ENCODE data around the gene CDR2L.

DNA sequence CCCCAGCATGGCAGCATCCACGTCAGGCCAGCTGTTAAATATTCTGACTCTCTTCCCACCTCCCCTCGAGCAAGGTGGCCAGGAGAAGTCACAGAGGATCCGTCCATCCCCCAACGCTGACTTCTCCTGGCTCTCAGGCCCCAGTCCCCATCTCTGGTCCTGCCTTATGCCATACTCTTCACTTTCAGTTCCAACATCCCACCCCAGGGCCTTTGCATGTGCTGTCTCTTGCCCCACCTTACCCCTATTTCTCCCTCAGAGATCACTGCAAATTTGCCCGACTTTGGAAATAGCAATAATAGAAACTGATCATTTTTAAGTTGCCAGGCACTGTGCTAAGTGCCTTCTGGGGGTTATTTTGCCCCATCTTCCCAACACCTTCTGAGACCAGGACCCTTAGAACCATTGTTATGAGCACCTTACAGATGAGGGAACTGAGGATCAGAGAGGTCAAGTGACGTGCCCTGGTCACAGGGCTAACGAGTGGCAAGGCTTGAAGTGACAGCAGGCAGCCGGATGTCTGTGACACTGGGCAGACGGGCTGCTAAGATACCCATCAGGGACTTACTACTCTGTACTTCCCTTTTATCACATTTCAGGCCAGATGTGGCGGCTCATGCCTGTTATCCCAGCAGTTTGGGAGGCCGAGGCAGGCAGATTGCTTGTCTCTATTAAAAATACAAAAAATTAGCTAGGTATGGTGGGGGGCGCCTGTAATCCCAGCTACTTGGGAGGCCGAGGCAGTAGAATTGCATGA, 32.6 kb upstream of the CDR2L start:
- TF ChIP-seq, protein P1, sequence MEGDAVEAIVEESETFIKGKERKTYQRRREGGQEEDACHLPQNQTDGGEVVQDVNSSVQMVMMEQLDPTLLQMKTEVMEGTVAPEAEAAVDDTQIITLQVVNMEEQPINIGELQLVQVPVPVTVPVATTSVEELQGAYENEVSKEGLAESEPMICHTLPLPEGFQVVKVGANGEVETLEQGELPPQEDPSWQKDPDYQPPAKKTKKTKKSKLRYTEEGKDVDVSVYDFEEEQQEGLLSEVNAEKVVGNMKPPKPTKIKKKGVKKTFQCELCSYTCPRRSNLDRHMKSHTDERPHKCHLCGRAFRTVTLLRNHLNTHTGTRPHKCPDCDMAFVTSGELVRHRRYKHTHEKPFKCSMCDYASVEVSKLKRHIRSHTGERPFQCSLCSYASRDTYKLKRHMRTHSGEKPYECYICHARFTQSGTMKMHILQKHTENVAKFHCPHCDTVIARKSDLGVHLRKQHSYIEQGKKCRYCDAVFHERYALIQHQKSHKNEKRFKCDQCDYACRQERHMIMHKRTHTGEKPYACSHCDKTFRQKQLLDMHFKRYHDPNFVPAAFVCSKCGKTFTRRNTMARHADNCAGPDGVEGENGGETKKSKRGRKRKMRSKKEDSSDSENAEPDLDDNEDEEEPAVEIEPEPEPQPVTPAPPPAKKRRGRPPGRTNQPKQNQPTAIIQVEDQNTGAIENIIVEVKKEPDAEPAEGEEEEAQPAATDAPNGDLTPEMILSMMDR (IDR thresholded peaks at IDR 0.05) = no peak
- TF ChIP-seq POLR2AphosphoS5 (IDR thresholded peaks at IDR 0.05) (no peak), EP300 (IDR thresholded peaks at IDR 0.05; ENCODE audit: low read depth) (no peak)
